ENCODE measurements around the gene LAMA2. TPM values are rescaled to one million over a fixed set of nuclear protein-coding genes. Genes with fewer than 3 reads are reported as not detected.

Gene LAMA2
- total RNA-seq, 1 donor from 2014 or later = 54.0 TPM

DNA sequence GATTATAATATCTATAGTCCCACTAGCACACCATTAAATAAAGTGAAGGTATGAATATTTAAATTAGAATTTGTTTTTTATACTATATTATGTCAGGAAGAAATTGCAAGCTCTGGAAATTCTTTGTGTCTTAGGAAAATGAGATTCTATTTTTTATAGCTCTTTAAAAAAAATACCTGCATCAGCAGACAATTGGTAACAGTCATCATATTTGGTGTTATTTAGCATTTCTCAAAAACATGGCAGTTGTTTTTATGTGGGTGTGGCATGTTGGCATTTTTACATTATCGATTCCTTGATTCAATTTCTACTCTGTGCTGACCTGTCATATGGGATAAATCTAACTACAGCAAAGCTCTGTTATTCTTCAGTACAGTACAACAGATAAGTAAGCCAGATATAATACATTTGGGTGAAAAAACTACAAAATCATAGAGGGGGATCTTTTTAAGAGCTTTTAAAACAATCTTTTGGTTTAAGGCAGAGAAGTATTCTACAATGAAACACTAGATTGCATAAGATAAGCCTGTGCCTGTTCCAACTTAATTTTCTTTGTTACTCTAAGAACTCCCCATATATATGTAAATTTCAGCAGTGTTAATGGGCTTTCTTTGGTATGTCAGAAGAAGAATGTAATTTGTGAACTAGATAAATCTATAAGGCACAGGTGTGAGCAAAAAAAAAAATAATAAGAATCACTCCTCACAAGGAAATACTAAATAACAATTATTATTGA lies 71.5 kb downstream of the LAMA2 start:
- Mint-ChIP-seq H3K4me1 (ENCODE audit: unreplicated experiment) (no peaks in the 10 kb centered on the region), H3K36me3 (no peaks in the 10 kb centered on the region), H3K4me3 (no peak overlapping the region), H3K27me3 (peaks cover 2% of the 10 kb centered on the region), H3K9me3 (no peaks in the 10 kb centered on the region), H3K27ac (no peak overlapping the region)
- no peak for DNase-seq (ENCODE audit: extremely low spot score, unreplicated experiment)
- TF ChIP-seq, protein P1, sequence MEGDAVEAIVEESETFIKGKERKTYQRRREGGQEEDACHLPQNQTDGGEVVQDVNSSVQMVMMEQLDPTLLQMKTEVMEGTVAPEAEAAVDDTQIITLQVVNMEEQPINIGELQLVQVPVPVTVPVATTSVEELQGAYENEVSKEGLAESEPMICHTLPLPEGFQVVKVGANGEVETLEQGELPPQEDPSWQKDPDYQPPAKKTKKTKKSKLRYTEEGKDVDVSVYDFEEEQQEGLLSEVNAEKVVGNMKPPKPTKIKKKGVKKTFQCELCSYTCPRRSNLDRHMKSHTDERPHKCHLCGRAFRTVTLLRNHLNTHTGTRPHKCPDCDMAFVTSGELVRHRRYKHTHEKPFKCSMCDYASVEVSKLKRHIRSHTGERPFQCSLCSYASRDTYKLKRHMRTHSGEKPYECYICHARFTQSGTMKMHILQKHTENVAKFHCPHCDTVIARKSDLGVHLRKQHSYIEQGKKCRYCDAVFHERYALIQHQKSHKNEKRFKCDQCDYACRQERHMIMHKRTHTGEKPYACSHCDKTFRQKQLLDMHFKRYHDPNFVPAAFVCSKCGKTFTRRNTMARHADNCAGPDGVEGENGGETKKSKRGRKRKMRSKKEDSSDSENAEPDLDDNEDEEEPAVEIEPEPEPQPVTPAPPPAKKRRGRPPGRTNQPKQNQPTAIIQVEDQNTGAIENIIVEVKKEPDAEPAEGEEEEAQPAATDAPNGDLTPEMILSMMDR (conservative IDR thresholded peaks at IDR 0.05) = no peak

DNA sequence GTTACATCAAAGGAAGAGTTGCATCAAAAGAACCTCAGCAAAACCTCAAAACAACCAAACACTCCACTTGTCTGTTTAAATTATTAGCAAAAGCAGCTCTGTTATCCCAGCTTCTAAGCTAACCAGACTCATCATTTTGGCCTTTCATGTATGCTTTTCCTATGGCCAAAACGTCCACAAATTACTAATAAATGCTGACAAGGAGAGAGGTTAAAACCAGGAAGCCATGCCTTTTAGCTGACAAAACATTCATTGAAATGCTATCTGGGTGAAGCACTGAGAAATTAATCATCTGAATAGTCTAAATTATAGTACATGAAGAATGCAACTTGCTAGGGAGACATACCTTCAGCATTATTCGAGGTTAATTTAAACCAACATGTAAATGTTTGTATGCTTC lies 80.6 kb downstream of the LAMA2 start:
- Mint-ChIP-seq H3K4me3 (no peak overlapping the region), H3K9me3 (no peaks in the 10 kb centered on the region), H3K36me3 (no peaks in the 10 kb centered on the region), H3K4me1 (ENCODE audit: unreplicated experiment) (peaks cover 9% of the 10 kb centered on the region), H3K27me3 (peaks cover 3% of the 10 kb centered on the region), H3K27ac (no peak overlapping the region)
- TF ChIP-seq, protein P1 (conservative IDR thresholded peaks at IDR 0.05) = no peak
- DNase-seq (ENCODE audit: extremely low spot score, unreplicated experiment) = no peak

DNA sequence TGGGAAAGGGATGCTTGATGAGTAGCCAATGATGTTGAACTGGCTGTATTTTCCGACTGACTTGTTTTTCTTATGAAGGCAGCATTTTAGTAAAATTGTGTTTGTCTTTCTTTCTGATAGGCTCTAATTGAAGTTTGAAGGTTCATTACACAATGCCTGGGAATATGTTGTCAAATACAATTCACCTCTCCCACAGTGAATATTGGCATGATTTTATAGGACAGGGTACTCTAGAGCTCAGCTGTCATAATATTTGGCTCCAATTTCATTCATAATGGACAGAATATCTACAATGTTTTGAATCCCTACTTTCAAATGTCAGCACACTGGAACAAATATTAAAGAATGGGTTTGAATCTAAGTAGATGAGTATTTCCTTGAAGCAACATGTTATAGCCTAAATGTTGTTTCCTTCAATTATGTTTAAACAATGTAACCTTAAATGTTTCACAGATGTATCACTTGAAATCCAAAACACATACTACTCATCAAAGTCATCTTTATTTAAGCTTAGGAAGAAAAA lies 81.4 kb downstream of the LAMA2 start:
- Mint-ChIP-seq H3K4me3 (no peak overlapping the region), H3K27ac (no peak overlapping the region), H3K4me1 (ENCODE audit: unreplicated experiment) (peaks cover 9% of the 10 kb centered on the region), H3K9me3 (no peaks in the 10 kb centered on the region), H3K27me3 (peaks cover 3% of the 10 kb centered on the region), H3K36me3 (no peaks in the 10 kb centered on the region)
- TF ChIP-seq, protein P1 (conservative IDR thresholded peaks at IDR 0.05) = no peak
- DNase-seq (ENCODE audit: extremely low spot score, unreplicated experiment) = no peak

DNA sequence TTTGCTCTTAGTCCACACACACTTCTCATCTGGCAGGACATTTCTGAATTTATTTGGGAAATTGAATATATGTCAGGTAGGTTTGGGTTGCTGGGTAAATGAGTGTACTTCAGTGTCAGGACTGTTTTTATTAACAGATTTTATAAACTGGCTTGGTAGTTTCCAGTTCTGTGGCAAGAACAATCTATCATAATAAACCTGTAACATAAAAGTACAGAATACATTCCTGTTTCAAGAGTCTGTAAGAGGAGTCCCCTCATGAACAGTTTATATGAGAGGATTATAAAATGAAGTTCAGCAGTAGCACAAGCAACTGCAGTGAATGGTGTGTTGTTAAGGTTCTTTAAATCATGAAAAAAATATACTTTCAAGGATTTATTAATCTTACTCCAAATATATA lies 81.8 kb downstream of the LAMA2 start:
- peaks cover 9% of the 10 kb centered on the region for H3K4me1 Mint-ChIP-seq (ENCODE audit: unreplicated experiment)
- TF ChIP-seq, protein P1 (conservative IDR thresholded peaks at IDR 0.05) = no peak
- no peak overlapping the region for H3K4me3 Mint-ChIP-seq
- no peaks in the 10 kb centered on the region for H3K27me3 Mint-ChIP-seq
- H3K36me3 Mint-ChIP-seq = no peaks in the 10 kb centered on the region
- DNase-seq (ENCODE audit: extremely low spot score, unreplicated experiment) = no peak
- no peaks in the 10 kb centered on the region for H3K9me3 Mint-ChIP-seq
- no peak overlapping the region for H3K27ac Mint-ChIP-seq

DNA sequence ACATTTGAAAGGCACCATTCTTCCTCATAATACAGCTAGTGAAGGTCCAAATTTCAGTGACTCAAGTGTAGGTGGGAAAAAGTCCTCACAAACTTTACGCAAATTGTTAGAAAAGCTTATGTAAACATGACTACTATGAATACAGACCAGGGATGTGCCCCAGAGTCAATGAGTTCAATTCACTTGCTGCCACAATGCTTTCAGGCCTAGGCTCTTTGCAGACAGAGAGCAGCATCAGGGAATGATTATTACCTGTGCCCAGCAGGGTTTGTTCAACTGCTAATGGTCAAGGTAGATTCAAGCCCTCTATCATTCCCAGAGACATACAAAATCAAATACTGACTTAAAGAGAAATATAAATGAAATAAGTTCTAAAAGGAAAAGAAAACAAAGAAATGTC lies 84.0 kb downstream of the LAMA2 start:
- TF ChIP-seq, protein P1 (conservative IDR thresholded peaks at IDR 0.05) = no peak
- no peak overlapping the region for H3K4me3 Mint-ChIP-seq
- no peak overlapping the region for H3K27ac Mint-ChIP-seq
- H3K27me3 Mint-ChIP-seq = no peaks in the 10 kb centered on the region
- H3K4me1 Mint-ChIP-seq (ENCODE audit: unreplicated experiment) = peaks cover 9% of the 10 kb centered on the region
- no peaks in the 10 kb centered on the region for H3K9me3 Mint-ChIP-seq
- no peak for DNase-seq (ENCODE audit: extremely low spot score, unreplicated experiment)
- no peaks in the 10 kb centered on the region for H3K36me3 Mint-ChIP-seq

Measured in type B pancreatic cell (in vitro differentiated cells).